Breast epithelium (tissue), 3 donors: ENCODE results near the gene RPL32.

ENCODE experiments used
- POLR2AphosphoS5 ChIP-seq, 3 donors: sonication (generic); formaldehyde crosslinking; IDR thresholded peaks; one replicate each; pipeline ENCODE4 v1.6.1; 2017; ENCODE audit warnings: antibody characterized with exemption in 3 of 3
- TF ChIP-seq, protein P1 (sequence below), 3 donors: fragments of 450-650 bp; IDR thresholded peaks; one replicate each; pipeline ENCODE4 v1.5.1; 2016 to 2017; ENCODE audit warnings: antibody characterized with exemption in 3 of 3, mild to moderate bottlenecking in 3 of 3, moderate library complexity in 3 of 3

DNA sequence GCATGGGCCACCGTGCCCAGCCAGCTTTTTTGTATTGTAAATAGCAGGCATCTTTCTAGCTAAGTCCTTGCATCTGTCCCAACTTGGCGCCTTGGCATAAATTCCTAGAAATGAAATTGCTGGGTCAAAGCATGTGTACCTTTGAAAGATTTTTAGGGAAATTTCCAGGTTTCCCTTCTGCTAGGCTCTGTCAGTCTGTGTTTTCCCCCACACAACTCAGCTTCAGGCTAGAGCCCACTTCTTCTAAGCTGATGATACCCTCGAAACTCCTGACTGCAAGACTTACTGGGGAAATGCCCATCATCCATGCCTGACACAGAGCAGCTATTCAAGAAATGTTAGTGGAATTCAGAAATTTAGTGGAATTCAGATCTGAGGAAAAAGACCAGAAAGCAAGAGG, 10.8 kb upstream of the RPL32 start:
- TF ChIP-seq, protein P1, sequence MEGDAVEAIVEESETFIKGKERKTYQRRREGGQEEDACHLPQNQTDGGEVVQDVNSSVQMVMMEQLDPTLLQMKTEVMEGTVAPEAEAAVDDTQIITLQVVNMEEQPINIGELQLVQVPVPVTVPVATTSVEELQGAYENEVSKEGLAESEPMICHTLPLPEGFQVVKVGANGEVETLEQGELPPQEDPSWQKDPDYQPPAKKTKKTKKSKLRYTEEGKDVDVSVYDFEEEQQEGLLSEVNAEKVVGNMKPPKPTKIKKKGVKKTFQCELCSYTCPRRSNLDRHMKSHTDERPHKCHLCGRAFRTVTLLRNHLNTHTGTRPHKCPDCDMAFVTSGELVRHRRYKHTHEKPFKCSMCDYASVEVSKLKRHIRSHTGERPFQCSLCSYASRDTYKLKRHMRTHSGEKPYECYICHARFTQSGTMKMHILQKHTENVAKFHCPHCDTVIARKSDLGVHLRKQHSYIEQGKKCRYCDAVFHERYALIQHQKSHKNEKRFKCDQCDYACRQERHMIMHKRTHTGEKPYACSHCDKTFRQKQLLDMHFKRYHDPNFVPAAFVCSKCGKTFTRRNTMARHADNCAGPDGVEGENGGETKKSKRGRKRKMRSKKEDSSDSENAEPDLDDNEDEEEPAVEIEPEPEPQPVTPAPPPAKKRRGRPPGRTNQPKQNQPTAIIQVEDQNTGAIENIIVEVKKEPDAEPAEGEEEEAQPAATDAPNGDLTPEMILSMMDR (IDR thresholded peaks at IDR 0.05): no peak
- TF ChIP-seq POLR2AphosphoS5 (IDR thresholded peaks at IDR 0.05): no peak
